Epithelial cell of prostate (primary cell): Measurements from ENCODE around the gene COL23A1.

Experiments
- DNase-seq: peaks from one replicate; pipeline ENCODE4 v3.0.0-alpha.2; 2011; ENCODE audit warnings: low read depth, low spot score
- H3K27ac ChIP-seq: fragments of 450-650 bp; 2 replicates; pipeline ENCODE4 v1.5.1; 2017; ENCODE audit warnings: mild to moderate bottlenecking

COL23A1 gene

GRCh38 chr5:178338126-178338749 is 252.0 kb downstream of the COL23A1 start:
- DNase-seq: no peak
- no peak overlapping the region for H3K27ac ChIP-seq

DNA sequence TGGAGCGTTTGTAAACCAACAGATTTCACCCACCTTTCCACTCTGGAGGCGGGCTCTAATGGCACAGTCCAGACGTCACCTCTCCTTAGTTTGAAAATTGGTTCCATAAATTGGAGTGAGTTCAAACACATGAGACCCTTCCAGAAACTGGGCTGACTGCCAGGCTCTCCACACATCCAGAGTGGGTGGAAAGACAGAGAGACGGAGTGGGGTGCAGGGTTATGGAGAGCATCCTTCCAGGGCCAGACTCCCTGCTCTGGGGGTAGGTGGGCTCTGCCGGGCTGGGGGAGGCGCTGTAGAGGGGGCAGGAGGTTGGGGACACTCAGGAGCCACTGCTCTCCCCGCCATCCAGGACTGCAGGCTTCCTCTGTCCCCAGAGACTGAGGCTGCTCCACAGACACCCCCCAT is 252.9 kb downstream of the COL23A1 start:
- no peak for DNase-seq
- no peak overlapping the region for H3K27ac ChIP-seq

DNA sequence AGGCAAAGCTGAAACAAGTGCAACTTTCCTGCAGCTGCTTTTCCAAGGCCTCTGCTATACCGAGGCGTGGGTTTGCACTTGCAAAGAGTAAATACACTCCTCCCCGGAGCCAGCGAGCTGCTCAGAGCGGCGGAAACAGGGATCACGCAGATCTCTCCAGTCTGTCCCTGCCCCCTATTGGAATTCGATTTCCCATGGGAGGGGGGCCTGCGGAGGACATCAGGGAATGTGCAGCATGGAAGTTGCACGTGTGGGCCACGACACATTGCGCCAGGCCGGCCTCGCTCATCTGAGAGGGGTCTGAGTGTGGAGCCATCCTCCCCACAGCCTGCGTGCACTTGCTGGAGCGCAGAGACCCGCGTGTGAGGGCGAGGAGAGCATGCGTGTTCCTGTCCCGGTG is 253.3 kb downstream of the COL23A1 start:
- no peak overlapping the region for H3K27ac ChIP-seq
- no peak for DNase-seq

GRCh38 chr5:178335302-178336030 is 254.7 kb downstream of the COL23A1 start:
- H3K27ac ChIP-seq: no peak overlapping the region
- DNase-seq: no peak

DNA sequence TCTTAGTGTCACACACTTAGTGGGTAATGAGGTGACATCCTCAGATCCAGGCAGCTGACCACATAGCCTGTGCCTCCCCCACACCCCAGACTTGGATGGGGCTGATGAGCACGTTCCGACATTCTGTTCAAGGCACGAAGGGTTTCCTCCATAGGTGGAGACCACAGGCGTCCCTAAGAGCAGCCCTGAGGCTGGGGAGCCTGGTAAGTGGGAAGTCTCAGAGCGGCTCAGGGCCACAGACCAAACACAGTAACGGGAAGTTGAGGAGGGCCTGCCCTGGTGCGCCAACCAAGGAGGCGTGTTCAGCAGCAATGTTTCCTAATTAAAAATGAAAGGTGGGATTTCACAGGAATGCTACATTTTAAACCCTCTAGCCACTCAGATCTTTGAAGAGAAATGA is 255.3 kb downstream of the COL23A1 start:
- DNase-seq: no peak
- no peak overlapping the region for H3K27ac ChIP-seq

GRCh38 chr5:178333821-178334481 is 256.2 kb downstream of the COL23A1 start:
- no peak overlapping the region for H3K27ac ChIP-seq
- no peak for DNase-seq

DNA sequence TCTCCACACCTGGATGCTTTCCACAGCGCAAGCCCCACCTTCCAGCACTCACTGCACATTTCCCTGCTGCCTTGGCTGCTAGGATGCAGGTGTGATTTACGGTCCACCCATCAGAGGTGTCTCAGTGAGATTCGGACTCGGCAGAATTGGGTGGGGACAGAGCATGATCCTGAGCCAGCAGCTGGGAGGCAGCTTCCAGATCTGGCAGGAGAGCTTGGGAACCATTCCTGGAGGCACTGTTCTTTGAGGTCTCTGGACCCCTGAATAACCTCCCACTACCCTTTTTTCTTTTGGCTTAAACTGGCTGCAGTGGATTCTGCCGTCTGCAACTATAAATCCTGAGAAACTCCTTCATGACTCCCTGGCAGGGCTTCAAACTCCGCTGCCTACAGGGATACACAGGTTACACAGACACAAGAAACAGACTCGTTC is 258.0 kb downstream of the COL23A1 start:
- H3K27ac ChIP-seq: no peak overlapping the region
- no peak for DNase-seq

- H3K27ac ChIP-seq: no peak overlapping the region
- DNase-seq: no peak
Measured at GRCh38 chr5:178331491-178331996, 258.6 kb downstream of the COL23A1 start.

GRCh38 chr5:178330791-178331404 is 259.3 kb downstream of the COL23A1 start:
- H3K27ac ChIP-seq: no peak overlapping the region
- DNase-seq: no peak

DNA sequence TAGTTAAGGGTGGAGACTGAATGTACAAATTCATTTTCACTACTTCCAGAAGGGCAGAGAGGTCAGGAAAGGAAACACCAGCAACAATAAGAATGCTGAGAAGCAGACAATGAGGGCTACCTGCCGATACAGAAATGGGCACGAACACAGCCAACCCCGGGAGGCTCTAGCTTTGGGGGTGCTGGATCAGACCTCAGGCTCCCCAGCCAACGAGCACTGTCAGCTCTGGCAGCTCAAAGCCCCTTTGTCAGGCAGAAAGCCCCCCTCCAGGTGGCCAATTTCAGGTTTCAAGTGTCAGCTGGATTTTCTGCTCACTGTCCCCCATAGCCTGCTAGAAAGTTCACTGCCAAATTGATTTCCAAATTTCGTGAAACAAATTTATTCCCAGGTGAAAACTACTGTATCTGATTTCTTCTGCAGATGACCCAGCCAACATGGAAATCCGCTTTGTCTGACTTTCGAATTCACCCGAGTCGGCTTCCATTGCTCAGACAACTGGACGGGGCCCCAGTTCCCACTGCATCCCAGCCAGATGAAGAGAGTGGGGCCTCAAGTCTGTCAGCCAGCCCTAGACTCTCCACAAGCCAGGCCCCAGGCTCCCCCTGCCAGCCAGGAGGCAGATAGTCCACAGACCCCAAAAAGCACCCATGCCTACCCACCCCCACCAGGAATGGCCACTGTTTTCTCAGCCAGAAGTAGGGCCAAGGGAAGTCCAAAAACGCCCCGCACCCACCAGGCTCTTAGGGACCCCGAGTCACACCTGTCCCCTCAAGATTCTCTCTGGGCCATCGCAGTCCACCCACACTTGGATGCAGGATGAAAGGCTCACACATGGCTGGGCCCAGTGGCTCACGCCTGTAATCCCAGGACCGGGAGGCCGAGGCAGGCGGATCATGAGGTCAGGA is 261.1 kb downstream of the COL23A1 start:
- DNase-seq: no peak
- no peak overlapping the region for H3K27ac ChIP-seq

DNA sequence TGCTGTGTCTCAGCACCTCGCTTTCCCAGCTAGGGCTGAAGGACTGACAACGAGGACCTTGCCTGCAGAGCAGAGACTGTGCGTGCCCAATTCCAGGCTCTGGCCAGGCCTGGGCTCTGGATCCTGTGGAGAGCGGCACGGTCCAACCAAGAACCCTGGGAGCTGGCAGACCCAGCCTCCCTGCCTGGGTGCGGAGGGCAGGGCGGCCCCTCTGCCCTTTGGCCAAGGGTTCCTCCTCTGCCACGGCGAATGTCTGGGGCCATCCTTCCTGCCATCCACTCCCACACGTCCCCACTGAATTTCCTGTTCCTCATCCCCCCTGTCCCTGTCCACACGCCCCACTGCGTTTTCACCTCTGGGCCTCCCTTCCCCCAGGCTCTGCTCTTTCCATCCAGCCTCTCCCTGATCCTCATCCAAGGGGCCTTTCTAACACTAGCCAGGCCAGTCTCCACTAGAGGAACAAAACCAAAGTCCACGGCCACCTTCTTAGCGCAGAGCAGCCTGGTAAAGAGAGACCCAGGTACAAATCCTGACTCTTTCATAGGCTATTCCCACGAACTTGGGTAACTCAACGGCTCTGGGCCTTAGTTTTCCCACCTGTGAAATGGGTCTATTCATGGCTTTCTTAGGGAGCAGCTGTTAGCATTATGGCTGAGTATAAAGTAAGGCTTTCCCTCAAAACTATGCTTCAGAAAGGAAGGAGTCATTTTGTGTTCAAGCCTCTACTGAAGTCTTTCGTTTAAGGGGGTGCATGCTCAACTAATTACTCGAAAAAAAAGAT is 262.1 kb downstream of the COL23A1 start:
- H3K27ac ChIP-seq: no peak overlapping the region
- DNase-seq: no peak

DNA sequence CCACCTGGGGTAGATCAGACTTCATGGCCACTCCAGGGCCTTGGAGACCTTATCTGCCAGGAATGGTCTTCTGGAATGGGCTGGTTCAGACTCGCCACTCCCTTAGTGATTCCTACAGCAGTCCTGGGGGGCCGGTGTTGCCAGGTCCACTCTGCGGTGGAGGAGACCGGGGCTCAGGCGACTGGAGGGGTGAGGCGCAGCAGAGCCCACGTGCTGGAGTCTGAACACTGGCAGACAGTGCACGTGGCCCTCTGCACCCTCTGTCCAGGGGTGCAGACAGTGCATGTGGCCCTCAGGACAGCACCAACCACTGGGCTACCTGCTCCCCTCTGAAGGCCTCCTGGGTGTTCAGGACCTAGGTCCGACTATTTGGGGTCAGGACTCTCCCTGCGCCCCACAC is 262.7 kb downstream of the COL23A1 start:
- DNase-seq: no peak
- H3K27ac ChIP-seq: no peak overlapping the region

GRCh38 chr5:178326374-178326715 is 263.8 kb downstream of the COL23A1 start:
- DNase-seq: no peak
- H3K27ac ChIP-seq: no peak overlapping the region

DNA sequence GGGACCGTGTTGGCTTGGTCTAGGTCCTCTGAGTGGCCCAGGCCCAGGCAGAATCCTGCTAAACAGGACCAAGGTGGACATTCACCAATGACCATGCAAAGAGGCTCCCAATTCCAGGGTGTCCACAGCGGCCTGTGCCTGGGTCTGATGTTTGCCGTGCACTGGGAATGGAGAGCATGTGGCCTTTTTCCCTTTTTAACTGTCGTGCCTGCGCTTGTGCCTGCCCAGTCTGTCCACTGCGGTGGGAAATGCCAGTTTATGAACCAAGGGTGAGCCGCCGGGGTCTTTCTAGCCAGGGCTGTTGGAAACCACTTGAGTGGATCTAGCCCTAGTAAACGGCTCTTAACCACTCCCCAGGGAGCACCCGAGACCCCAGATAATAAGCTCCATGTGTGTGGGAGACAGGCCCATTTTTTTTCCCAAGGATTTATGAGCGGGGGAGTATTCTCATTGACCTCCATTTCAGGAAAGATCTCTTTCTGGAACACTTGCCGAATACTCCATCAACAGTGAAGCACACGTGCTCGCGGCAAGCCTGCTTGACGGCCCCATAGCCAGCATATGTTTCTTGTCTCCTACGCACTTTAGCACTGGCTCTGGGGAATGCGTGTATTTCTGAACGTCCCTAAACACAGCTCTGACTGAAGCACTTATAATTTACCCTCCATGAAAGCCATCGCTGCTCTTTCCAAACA is 264.4 kb downstream of the COL23A1 start:
- no peak overlapping the region for H3K27ac ChIP-seq
- no peak for DNase-seq

DNA sequence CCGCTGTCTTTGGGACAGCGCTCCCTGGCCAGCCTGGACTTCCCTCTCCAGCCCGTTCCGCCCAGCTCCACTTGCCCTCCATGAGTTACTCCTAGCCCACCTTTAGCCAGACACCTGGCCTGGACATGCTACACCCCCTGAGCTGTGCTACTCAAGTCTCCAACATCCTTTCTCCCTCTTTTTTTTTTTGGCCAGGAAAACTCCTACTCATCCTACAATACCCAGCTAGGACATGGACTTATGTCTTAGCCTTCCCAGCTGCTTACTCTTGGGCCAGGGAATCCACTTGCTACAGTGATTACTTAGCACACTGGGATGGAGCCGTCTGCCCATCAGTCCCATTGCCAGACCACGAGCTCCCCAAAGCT is 264.9 kb downstream of the COL23A1 start:
- DNase-seq: no peak
- no peak overlapping the region for H3K27ac ChIP-seq

DNA sequence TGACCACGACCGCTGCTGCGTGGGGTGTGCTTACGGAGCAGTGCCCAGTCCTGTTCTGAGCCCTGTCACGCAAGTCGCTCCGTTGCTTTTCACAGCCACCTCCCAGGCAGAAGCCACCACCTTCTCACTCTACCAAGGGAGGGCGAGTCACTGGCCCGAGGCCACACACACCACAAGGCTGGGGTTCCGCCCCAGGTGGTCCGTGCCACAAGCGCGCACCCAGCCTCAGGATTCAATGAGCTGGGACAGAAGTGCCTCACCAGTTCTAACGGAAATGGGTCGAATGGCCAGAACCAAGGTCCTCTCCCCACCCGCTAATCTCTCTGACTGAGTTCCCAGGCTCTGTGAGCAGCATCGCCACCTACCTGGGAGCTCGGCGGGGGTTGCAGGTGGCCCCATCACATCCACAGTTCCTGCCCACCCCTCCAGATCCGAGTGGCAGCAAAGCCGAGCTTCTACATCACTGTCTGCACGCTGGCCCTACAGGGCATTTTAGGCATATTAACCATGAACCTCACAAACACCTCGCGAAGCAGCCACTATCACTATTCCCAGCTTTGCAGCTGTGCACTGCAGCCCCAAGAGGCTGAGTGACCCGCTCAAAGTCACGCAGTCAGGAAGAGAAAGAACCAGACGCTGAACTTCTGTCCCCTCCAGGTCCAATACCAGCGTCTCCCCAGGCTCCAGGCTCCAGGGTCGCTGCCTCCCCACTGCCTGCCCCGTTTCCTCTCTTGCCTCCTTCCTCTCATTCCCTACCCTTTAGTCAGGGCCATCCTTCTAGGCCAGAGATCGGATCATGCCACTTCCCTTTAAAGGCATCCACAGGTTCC is 265.5 kb downstream of the COL23A1 start:
- H3K27ac ChIP-seq: no peak overlapping the region
- no peak for DNase-seq

GRCh38 chr5:178323961-178324360 is 266.2 kb downstream of the COL23A1 start:
- DNase-seq: no peak
- H3K27ac ChIP-seq: no peak overlapping the region

GRCh38 chr5:178323541-178323865 is 266.7 kb downstream of the COL23A1 start:
- no peak for DNase-seq
- H3K27ac ChIP-seq: no peak overlapping the region
